Spleen (tissue), 11 donors: ENCODE measurements around the gene PTPRE. TPM values are rescaled to one million over a fixed set of nuclear protein-coding genes. Genes with fewer than 3 reads are reported as not detected.

Source experiments
- DNase-seq: peaks from one replicate; pipeline ENCODE4 v3.0.0-alpha.2; 2020
- H3K27ac ChIP-seq, 8 donors: fragments of 200-600 bp; sonication (generic) in 7 of 8; 1 replicate in 4 of 8; 2 replicates in 4 of 8; pipeline versions ENCODE4 v1.5.0 to v1.8.0; 2016 to 2021; ENCODE audit warnings: inconsistent platforms in 4 of 8, mild to moderate bottlenecking in 4 of 8, moderate library complexity in 1 of 8
- H3K27me3 ChIP-seq, 7 donors: fragments of 200-600 bp; sonication (generic) in 6 of 7; replicated peaks in 1 of 7; 1 replicate in 4 of 7; 2 replicates in 3 of 7; pipeline versions ENCODE4 v1.5.0 to v1.8.0; 2016 to 2021; ENCODE audit warnings: inconsistent platforms in 3 of 7, mild to moderate bottlenecking in 1 of 7
- H3K36me3 ChIP-seq, 6 donors: fragments of 200-600 bp; sonication (generic) in 5 of 6; 1 replicate in 4 of 6; 2 replicates in 2 of 6; pipeline versions ENCODE4 v1.5.0 to v1.8.0; 2016 to 2021; ENCODE audit warnings: inconsistent platforms in 2 of 6
- H3K4me1 ChIP-seq, 6 donors: fragments of 200-600 bp; sonication (generic) in 5 of 6; 1 replicate in 3 of 6; 2 replicates in 3 of 6; pipeline versions ENCODE4 v1.5.0 to v1.8.0; 2016 to 2021; ENCODE audit warnings: inconsistent platforms in 3 of 6
- H3K4me3 ChIP-seq, 8 donors: fragments of 200-600 bp; sonication (generic) in 7 of 8; 1 replicate in 4 of 8; 2 replicates in 4 of 8; pipeline versions ENCODE4 v1.5.0 to v1.8.0; 2016 to 2021; ENCODE audit warnings: inconsistent platforms in 4 of 8, mild to moderate bottlenecking in 4 of 8, moderate library complexity in 2 of 8
- H3K9me3 ChIP-seq, 8 donors: fragments of 200-600 bp; sonication (generic) in 7 of 8; 1 replicate in 4 of 8; 2 replicates in 4 of 8; pipeline versions ENCODE4 v1.5.0 to v1.8.0; 2016 to 2021; ENCODE audit warnings: inconsistent platforms in 4 of 8
- POLR2A ChIP-seq, 3 donors: fragments of 450-650 bp; IDR thresholded peaks; one replicate each; pipeline ENCODE4 v1.5.1; 2017; ENCODE audit warnings: antibody characterized with exemption in 3 of 3, mild to moderate bottlenecking in 1 of 3
- POLR2AphosphoS5 ChIP-seq, 3 donors: sonication (generic); formaldehyde crosslinking; IDR thresholded peaks; one replicate each; pipeline ENCODE4 v1.5.1; 2017; ENCODE audit warnings: antibody characterized with exemption in 3 of 3
- WGBS, 5 donors: extraction: QIAGEN DNeasy Blood & Tissue Kit in 3 of 5; methylation state at CpG; one replicate each; pipeline versions ENCODE4 v1.1.5 to v1.1.7; 2013 to 2018; 5-methylcytosine and 5-hydroxymethylcytosine counted together
- intact Hi-C: fragments of 100-400 bp; cut with DNase I; formaldehyde crosslinking; loops from one replicate; pipeline ENCODE4 v1.15.0; 2023; ENCODE audit warnings: low total_unique reads
- polyA plus RNA-seq, 3 donors: library from polyadenylated mRNA; stranded (reverse); fragments of 200-250 nt; gene quantifications; one replicate each; pipeline ENCODE4 v1.2.1, GENCODE V29; 2013
- total RNA-seq, 7 donors: library from RNA; depleted of rRNA in 3 of 7; stranded (reverse); fragments of >200 nt in 3 of 7; fragmentation: NEBNext Ultra II Directional in 4 of 7; extraction: Animal tissue kit (Norgen Biotek cat#: 25700) in 4 of 7; gene quantifications; one replicate each; pipeline versions ENCODE4 v1.1.0 to v1.2.1, GENCODE V29; 2016 to 2021
- TF ChIP-seq, protein P1 (sequence below), 11 experiments: fragments of 200-600 bp in 7 of 11; fragments of 450-650 bp in 4 of 11; sonication (generic) in 4 of 11; IDR thresholded peaks in 8 of 11; conservative IDR thresholded peaks in 3 of 11; 1 replicate in 7 of 11; 2 replicates in 4 of 11; pipeline versions ENCODE4 v1.4.0 to v1.8.0; 2016 to 2021; ENCODE audit warnings: antibody characterized with exemption in 11 of 11, inconsistent platforms in 4 of 11, mild to moderate bottlenecking in 1 of 11
- donor health status: healthy with polysubstance abuse.
- donor health status: DM: no; HTN: no; CAD: no; lungs with moderate emphysema.
- donor health status: DM: no; HTN: no; CAD: no.
- donor health status: Bipolar disorder and iron deficiency.
- donor health status: healthy.
- donor health status: DM: no; HTN: no; CAD: no.
- donor health status: DM: yes; HTN: yes; CAD: no.

The PTPRE gene
- total and polyA plus RNA-seq, 10 donors = 6.2 to 133 (median 70.2) TPM

DNA sequence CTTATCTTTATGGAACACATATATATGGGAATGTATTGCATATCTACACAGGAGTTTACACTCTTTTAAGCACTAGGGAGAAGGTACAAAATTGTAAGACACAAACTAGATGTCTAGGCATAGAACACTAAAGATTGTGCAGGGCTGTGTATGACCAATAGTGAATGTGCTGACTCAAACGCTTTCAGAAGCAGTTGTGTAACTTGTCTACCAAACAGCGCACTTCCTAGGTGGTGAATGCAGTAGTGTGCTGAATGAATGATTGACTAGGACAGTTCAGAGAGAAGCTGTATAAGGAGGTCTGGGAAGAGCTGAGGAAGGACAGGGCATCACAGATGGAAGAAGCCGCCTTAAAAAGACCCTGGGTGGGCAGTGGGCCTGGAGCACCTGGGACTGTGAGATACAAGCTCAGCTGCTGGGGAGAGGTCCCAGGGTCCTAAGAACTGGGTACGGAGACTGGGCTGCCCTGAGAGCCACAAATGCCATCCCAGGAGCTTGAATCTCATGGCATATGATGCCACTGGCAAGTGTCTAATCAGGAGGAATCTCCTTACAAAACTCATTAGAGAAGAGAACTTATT is 28.3 kb upstream of the PTPRE start:
- Histone ChIP-seq H3K4me1 (peaks cover 4 to 52% (median 28%) of the 10 kb centered on the region in 6 donors), H3K27me3 (no peaks in the 10 kb centered on the region), H3K36me3 (no peaks in the 10 kb centered on the region), H3K9me3 (no peaks in the 10 kb centered on the region), H3K27ac (peak overlapping the region in 5 of 8 donors; percentile 46 to 90 (median 82)), H3K4me3 (no peak overlapping the region)
- TF ChIP-seq, protein P1, sequence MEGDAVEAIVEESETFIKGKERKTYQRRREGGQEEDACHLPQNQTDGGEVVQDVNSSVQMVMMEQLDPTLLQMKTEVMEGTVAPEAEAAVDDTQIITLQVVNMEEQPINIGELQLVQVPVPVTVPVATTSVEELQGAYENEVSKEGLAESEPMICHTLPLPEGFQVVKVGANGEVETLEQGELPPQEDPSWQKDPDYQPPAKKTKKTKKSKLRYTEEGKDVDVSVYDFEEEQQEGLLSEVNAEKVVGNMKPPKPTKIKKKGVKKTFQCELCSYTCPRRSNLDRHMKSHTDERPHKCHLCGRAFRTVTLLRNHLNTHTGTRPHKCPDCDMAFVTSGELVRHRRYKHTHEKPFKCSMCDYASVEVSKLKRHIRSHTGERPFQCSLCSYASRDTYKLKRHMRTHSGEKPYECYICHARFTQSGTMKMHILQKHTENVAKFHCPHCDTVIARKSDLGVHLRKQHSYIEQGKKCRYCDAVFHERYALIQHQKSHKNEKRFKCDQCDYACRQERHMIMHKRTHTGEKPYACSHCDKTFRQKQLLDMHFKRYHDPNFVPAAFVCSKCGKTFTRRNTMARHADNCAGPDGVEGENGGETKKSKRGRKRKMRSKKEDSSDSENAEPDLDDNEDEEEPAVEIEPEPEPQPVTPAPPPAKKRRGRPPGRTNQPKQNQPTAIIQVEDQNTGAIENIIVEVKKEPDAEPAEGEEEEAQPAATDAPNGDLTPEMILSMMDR (IDR thresholded peaks at IDR 0.05 in 8 of 11, conservative IDR thresholded peaks at IDR 0.05 in 3 of 11) = no peak
- TF ChIP-seq POLR2A (IDR thresholded peaks at IDR 0.05) (no peak), POLR2AphosphoS5 (IDR thresholded peaks at IDR 0.05) (peak in 1 of 3 donors; percentile 69)
- 64 to 77% (median 71%) methylated on average over 4 of the region's 4 CpGs for WGBS, 5 donors
- intact Hi-C loops = no loop called here
- DNase-seq = no peak

DNA sequence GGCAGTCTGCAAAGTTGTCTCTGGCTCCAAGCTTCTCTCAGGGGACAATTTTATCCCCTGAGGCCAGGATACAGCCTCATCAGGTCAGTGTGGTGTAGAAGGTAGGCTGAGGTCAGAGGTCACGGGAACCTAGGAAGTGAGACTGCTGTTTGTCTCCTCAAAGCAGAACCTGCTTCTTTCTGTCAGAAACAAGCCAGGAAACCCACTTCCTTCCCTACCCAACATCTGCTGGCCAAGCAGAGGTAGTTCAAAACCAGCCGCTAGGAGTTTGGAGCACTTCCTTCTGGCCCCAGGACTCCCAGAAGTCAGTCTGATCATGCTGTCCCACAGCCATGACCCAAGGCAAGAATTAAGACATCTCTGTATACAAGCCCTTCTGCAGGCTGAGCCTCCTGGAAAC is 26.3 kb upstream of the PTPRE start:
- intact Hi-C loops = no loop called here
- H3K27ac ChIP-seq = peak overlapping the region; percentile 42 to 90 (median 77)
- H3K9me3 ChIP-seq = no peaks in the 10 kb centered on the region
- DNase-seq = no peak
- H3K27me3 ChIP-seq = no peaks in the 10 kb centered on the region
- no peaks in the 10 kb centered on the region for H3K36me3 ChIP-seq
- TF ChIP-seq, protein P1 (IDR thresholded peaks at IDR 0.05 in 8 of 11, conservative IDR thresholded peaks at IDR 0.05 in 3 of 11) = peak in 3 of 11 experiments; percentile 33 to 36 (median 35)
- TF ChIP-seq POLR2A (IDR thresholded peaks at IDR 0.05) (no peak), POLR2AphosphoS5 (IDR thresholded peaks at IDR 0.05) (peak in 1 of 3 donors; percentile 60)
- H3K4me3 ChIP-seq = peak overlapping the region in 1 of 8 donors; percentile 17
- WGBS, 5 donors = 6 to 18% (median 13%) methylated on average over 1 to 2 of the region's 2 CpGs
- peaks cover 4 to 52% (median 28%) of the 10 kb centered on the region in 6 donors for H3K4me1 ChIP-seq

DNA sequence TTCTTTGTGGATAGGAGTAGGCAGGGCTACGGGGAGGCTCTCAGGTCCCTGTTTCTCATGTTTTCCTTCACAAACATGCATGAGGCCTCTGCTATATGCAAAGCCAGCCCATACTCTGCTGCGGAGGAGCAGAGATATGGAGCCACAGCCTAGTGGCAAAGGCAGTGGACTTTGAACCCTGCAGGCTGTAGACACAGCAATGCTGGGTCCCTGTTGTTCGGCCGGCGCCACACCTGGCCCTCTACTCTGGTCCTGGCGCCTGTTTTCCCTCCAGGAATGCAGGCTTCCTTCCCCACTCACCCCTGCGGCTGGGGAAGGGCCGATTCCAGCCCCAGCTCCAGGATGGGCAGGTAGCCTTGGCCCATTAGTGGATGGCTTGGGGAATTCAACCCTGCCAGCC is 25.6 kb upstream of the PTPRE start:
- no peaks in the 10 kb centered on the region for H3K27me3 ChIP-seq
- no peaks in the 10 kb centered on the region for H3K9me3 ChIP-seq
- DNase-seq = no peak
- H3K4me1 ChIP-seq = peaks cover 4 to 52% (median 28%) of the 10 kb centered on the region in 6 donors
- H3K36me3 ChIP-seq = no peaks in the 10 kb centered on the region
- H3K4me3 ChIP-seq = peak overlapping the region in 1 of 8 donors; percentile 17
- 83 to 96% (median 93%) methylated on average over 4 to 8 of the region's 8 CpGs for WGBS, 5 donors
- H3K27ac ChIP-seq = peak overlapping the region in 7 of 8 donors; percentile 53 to 90 (median 82)
- TF ChIP-seq, protein P1 (IDR thresholded peaks at IDR 0.05 in 8 of 11, conservative IDR thresholded peaks at IDR 0.05 in 3 of 11) = no peak
- no peak for TF ChIP-seq POLR2A (IDR thresholded peaks at IDR 0.05)
- TF ChIP-seq POLR2AphosphoS5 (IDR thresholded peaks at IDR 0.05) = no peak
- intact Hi-C loops = no loop called here

DNA sequence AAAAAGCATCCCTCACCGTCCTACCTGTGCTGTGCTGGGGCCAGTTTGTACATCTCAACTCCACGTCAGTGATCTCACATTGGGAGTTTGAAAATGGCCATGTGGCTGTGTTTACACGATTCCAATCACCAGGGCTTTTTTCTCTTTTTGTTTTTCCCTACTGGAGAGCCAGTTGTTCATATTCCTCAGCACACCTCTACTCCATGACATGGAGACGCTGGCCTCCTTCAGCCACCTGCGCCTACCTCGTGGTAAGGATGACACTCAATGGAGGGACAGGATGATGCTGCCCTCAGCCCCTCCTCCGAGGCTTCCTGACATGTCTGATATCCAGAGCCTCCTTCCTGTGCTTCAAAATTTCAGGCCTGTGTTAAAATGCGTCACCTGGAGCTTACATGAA is 24.5 kb upstream of the PTPRE start:
- Histone ChIP-seq H3K27me3 (no peaks in the 10 kb centered on the region), H3K4me1 (peaks cover 4 to 52% (median 28%) of the 10 kb centered on the region in 6 donors), H3K4me3 (no peak overlapping the region), H3K27ac (peak overlapping the region in 4 of 8 donors; percentile 72 to 90 (median 84)), H3K9me3 (no peaks in the 10 kb centered on the region), H3K36me3 (no peaks in the 10 kb centered on the region)
- intact Hi-C loops = no loop called here
- 76 to 85% (median 79%) methylated on average over 8 of the region's 8 CpGs for WGBS, 5 donors
- no peak for TF ChIP-seq POLR2AphosphoS5 (IDR thresholded peaks at IDR 0.05)
- TF ChIP-seq POLR2A (IDR thresholded peaks at IDR 0.05) = no peak
- TF ChIP-seq, protein P1 (IDR thresholded peaks at IDR 0.05 in 8 of 11, conservative IDR thresholded peaks at IDR 0.05 in 3 of 11) = no peak
- no peak for DNase-seq
